ENCODE measurements around the gene ZNF664. TPM values are rescaled to one million over a fixed set of nuclear protein-coding genes. Genes with fewer than 3 reads are reported as not detected.
A peak's percentile ranks its signal among the peaks of the same experiment; 100 is the strongest.

ZNF664 gene
- total RNA-seq, 1 experiment from 2014 or later = 124 TPM

DNA sequence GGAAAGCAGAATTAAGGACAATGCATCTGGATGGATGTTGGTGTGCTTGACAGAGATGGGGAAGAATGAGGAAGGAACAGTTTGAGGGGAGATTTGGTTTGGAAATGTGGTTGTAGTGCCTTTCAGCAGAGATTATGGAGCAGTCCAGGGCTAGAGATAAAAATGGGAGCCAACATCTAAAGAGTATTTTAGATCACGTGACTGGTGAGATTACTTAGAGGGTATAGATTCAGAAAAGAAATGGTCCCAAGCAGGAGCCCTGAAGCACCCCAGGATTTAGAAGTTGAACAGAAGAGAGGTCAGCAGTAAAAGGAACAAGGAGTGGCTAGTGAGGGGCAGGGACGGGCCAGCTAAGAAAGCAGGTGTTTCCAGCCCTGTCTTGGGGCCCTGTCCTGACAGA, 29.6 kb downstream of the ZNF664 start:
- peaks cover 48% of the 10 kb centered on the region for H3K79me2 ChIP-seq (ENCODE audit: insufficient read depth, low read length)
- BruUV-seq (replicated peaks) = no TSS peak
- ChIA-PET CTCF (no interaction called here), RAD21 (ENCODE audit: low non-redundant PET in 1 of 2, low total read pairs in 2 of 2, uncharacterized antibody in 2 of 2, unreplicated experiment in 2 of 2) (no interaction called here), POLR2A (no interaction called here)
- TF ChIP-seq, protein P1, sequence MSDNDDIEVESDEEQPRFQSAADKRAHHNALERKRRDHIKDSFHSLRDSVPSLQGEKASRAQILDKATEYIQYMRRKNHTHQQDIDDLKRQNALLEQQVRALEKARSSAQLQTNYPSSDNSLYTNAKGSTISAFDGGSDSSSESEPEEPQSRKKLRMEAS (IDR thresholded peaks at IDR 0.05) = no peak
- no peak overlapping the region for H3K9ac ChIP-seq (ENCODE audit: low read length)
- ATAC-seq = 0 out of 2 replicates have a peak, but pooled peaks have one; percentile 14
- no peaks in the 10 kb centered on the region for H3K9me3 ChIP-seq (ENCODE audit: control insufficient read depth in 1 of 2, insufficient read depth in 1 of 2, low read depth in 1 of 2, low read length in 2 of 2)
- H2AFZ ChIP-seq (ENCODE audit: low read depth, low read length, poor library complexity, severe bottlenecking) = no peak overlapping the region
- DNase-seq (ENCODE audit: low read depth, low spot score) = no peak
- intact Hi-C loops (cut with micrococcal nuclease) = no loop called here
- H4K20me1 ChIP-seq (ENCODE audit: insufficient read depth) = no peaks in the 10 kb centered on the region
- no peaks in the 10 kb centered on the region for H3K4me1 ChIP-seq (ENCODE audit: control insufficient read depth in 1 of 2, insufficient read depth in 2 of 2, low read length in 2 of 2)
- peaks cover 0 to 9% of the 10 kb centered on the region in 2 experiments; a peak in 3 of 4 replicates for H3K36me3 ChIP-seq (ENCODE audit: control insufficient read depth in 1 of 2, insufficient read depth in 2 of 2, low read length in 2 of 2)
- no peaks in the 10 kb centered on the region for H3K27me3 ChIP-seq (ENCODE audit: insufficient read depth, low read length)
- H3K27ac ChIP-seq (ENCODE audit: low read depth, low read length) = no peak overlapping the region
- no peak overlapping the region for H3K4me3 ChIP-seq (replicated peaks in 1 of 2; ENCODE audit: low read depth in 1 of 2, low read length in 2 of 2)
- no peak overlapping the region for H3K4me2 ChIP-seq (ENCODE audit: low read length)
- no peaks in the 10 kb centered on the region for H3K9me2 ChIP-seq (ENCODE audit: insufficient read depth)

DNA sequence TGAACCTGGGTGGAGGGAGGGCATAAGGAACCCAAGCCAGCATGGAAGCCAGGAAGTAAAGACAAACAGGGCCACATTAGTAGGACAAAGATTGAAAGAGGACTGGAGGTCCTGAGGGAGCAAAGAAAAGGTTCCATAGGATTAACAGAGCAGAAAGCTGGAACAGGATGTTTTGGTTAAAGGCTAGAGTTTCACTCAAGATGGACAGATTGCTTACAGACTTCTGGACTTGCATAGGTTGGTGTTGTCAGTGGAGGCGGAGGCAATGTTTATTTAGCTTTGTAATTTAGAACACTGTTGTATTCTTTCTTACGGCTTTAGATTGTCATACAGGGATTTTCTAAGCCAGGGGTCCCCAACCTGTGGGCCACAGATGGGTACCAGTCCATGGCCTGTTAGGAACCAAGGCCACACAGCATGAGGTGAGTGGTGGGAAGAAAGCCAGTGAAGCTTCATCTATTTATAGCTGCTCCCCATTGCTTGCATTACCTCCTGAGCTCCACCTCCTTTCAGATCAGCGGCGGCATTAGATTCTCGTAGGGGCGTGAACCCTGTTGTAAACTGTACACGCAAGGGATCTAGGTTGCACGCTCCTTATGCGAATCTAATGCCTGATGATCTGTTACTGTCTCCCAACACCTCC, 31.3 kb downstream of the ZNF664 start:
- intact Hi-C loops (cut with micrococcal nuclease) = no loop called here
- Histone ChIP-seq H4K20me1 (ENCODE audit: insufficient read depth) (peaks cover 8% of the 10 kb centered on the region; the same call in 1 of the 2 replicates), H3K27ac (ENCODE audit: low read depth, low read length) (no peak overlapping the region), H3K9me3 (ENCODE audit: control insufficient read depth in 1 of 2, insufficient read depth in 1 of 2, low read depth in 1 of 2, low read length in 2 of 2) (no peaks in the 10 kb centered on the region), H3K9ac (ENCODE audit: low read length) (no peak overlapping the region), H2AFZ (ENCODE audit: low read depth, low read length, poor library complexity, severe bottlenecking) (no peak overlapping the region), H3K36me3 (ENCODE audit: control insufficient read depth in 1 of 2, insufficient read depth in 2 of 2, low read length in 2 of 2) (peaks cover 0 to 9% of the 10 kb centered on the region in 2 experiments; a peak in 3 of 4 replicates), H3K4me3 (replicated peaks in 1 of 2; ENCODE audit: low read depth in 1 of 2, low read length in 2 of 2) (no peak overlapping the region), H3K27me3 (ENCODE audit: insufficient read depth, low read length) (no peaks in the 10 kb centered on the region), H3K79me2 (ENCODE audit: insufficient read depth, low read length) (peaks cover 48% of the 10 kb centered on the region), H3K9me2 (ENCODE audit: insufficient read depth) (no peaks in the 10 kb centered on the region), H3K4me1 (ENCODE audit: control insufficient read depth in 1 of 2, insufficient read depth in 2 of 2, low read length in 2 of 2) (no peaks in the 10 kb centered on the region), H3K4me2 (ENCODE audit: low read length) (no peak overlapping the region)
- no peak for DNase-seq (ENCODE audit: low read depth, low spot score)
- no peak for ATAC-seq
- ChIA-PET RAD21 (ENCODE audit: low non-redundant PET in 1 of 2, low total read pairs in 2 of 2, uncharacterized antibody in 2 of 2, unreplicated experiment in 2 of 2) (no interaction called here), CTCF (no interaction called here), POLR2A (no interaction called here)
- BruUV-seq (replicated peaks) = no TSS peak
- TF ChIP-seq TCF7L2 (IDR thresholded peaks at IDR 0.05; ENCODE audit: borderline replicate concordance, extremely low read depth, insufficient read depth, insufficient read length) (no peak), JUND (IDR thresholded peaks at IDR 0.05) (no peak), ZNF274 (IDR thresholded peaks at IDR 0.05; ENCODE audit: low read depth, low read length) (no peak), RAD21 (IDR thresholded peaks at IDR 0.05; ENCODE audit: low read depth) (no peak), SP1 (IDR thresholded peaks at IDR 0.05; ENCODE audit: low read depth) (no peak), CBX3 (IDR thresholded peaks at IDR 0.05; ENCODE audit: low read depth) (no peak), CEBPB (IDR thresholded peaks at IDR 0.05; ENCODE audit: low read depth) (no peak), EZH2 (IDR thresholded peaks at IDR 0.05) (no peak), YY1 (IDR thresholded peaks at IDR 0.05; ENCODE audit: extremely low read depth, insufficient replicate concordance, low read depth, low read length) (no peak), EZH2phosphoT487 (IDR thresholded peaks at IDR 0.05; ENCODE audit: borderline replicate concordance) (no peak), EGR1 (IDR thresholded peaks at IDR 0.05; ENCODE audit: low read depth) (no peak), SIN3A (IDR thresholded peaks at IDR 0.05; ENCODE audit: low read depth) (no peak)
- TF ChIP-seq, protein P2, sequence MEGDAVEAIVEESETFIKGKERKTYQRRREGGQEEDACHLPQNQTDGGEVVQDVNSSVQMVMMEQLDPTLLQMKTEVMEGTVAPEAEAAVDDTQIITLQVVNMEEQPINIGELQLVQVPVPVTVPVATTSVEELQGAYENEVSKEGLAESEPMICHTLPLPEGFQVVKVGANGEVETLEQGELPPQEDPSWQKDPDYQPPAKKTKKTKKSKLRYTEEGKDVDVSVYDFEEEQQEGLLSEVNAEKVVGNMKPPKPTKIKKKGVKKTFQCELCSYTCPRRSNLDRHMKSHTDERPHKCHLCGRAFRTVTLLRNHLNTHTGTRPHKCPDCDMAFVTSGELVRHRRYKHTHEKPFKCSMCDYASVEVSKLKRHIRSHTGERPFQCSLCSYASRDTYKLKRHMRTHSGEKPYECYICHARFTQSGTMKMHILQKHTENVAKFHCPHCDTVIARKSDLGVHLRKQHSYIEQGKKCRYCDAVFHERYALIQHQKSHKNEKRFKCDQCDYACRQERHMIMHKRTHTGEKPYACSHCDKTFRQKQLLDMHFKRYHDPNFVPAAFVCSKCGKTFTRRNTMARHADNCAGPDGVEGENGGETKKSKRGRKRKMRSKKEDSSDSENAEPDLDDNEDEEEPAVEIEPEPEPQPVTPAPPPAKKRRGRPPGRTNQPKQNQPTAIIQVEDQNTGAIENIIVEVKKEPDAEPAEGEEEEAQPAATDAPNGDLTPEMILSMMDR (IDR thresholded peaks at IDR 0.05 in 2 of 3, conservative IDR thresholded peaks at IDR 0.05 in 1 of 3; ENCODE audit: borderline replicate concordance in 1 of 3, insufficient read depth in 1 of 3, low read depth in 2 of 3, low read length in 2 of 3) = no peak
- TF ChIP-seq, protein P1 (IDR thresholded peaks at IDR 0.05) = no peak
- TF ChIP-seq, protein P3, sequence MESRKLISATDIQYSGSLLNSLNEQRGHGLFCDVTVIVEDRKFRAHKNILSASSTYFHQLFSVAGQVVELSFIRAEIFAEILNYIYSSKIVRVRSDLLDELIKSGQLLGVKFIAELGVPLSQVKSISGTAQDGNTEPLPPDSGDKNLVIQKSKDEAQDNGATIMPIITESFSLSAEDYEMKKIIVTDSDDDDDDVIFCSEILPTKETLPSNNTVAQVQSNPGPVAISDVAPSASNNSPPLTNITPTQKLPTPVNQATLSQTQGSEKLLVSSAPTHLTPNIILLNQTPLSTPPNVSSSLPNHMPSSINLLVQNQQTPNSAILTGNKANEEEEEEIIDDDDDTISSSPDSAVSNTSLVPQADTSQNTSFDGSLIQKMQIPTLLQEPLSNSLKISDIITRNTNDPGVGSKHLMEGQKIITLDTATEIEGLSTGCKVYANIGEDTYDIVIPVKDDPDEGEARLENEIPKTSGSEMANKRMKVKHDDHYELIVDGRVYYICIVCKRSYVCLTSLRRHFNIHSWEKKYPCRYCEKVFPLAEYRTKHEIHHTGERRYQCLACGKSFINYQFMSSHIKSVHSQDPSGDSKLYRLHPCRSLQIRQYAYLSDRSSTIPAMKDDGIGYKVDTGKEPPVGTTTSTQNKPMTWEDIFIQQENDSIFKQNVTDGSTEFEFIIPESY (IDR thresholded peaks at IDR 0.05; ENCODE audit: extremely low read depth, insufficient replicate concordance, low read length) = no peak

All from HCT116 (cell line).